Lung (tissue), 12 donors: ENCODE data around the gene USP24. TPM values are rescaled to one million over a fixed set of nuclear protein-coding genes. Genes with fewer than 3 reads are reported as not detected.

Source experiments
- ATAC-seq: fragments of 200-7000 bp; cut with Tn5 transposase; one replicate; pipeline ENCODE4 v1.9.1; 2020; ENCODE audit warnings: moderate number of reproducible peaks; ENCODE audit not compliant: insufficient read depth, low FRiP score
- DNase-seq, 3 donors: peaks; one replicate each; pipeline ENCODE4 v3.0.0-alpha.2; 2013 to 2017
- H3K27ac ChIP-seq, 2 donors: one replicate each; pipeline ENCODE4 v1.5.1; 2013; ENCODE audit warnings: mild to moderate bottlenecking in 2 of 2, moderate library complexity in 2 of 2, control low read depth in 1 of 2, inconsistent platforms in 1 of 2, low read depth in 1 of 2, low read length in 1 of 2
- H3K27me3 ChIP-seq, 3 donors: one replicate each; pipeline ENCODE4 v1.5.1; 2013; ENCODE audit warnings: low read length in 2 of 3; ENCODE audit not compliant: control insufficient read depth in 3 of 3, insufficient read depth in 3 of 3
- H3K36me3 ChIP-seq, 4 donors: one replicate each; pipeline ENCODE4 v1.5.1; 2013; ENCODE audit warnings: low read length in 4 of 4, mild to moderate bottlenecking in 1 of 4, moderate library complexity in 1 of 4; ENCODE audit not compliant: control insufficient read depth in 4 of 4, insufficient read depth in 4 of 4
- H3K4me1 ChIP-seq, 5 donors: one replicate each; pipeline ENCODE4 v1.5.1; 2013; ENCODE audit warnings: low read length in 5 of 5, mild to moderate bottlenecking in 2 of 5, moderate library complexity in 1 of 5; ENCODE audit not compliant: control insufficient read depth in 5 of 5, insufficient read depth in 5 of 5
- H3K4me3 ChIP-seq: one replicate; pipeline ENCODE4 v1.5.1; 2013; ENCODE audit warnings: mild to moderate bottlenecking, control low read depth, moderate library complexity
- H3K9ac ChIP-seq, 2 donors: one replicate each; pipeline ENCODE4 v1.5.1; 2013; ENCODE audit warnings: low read length in 2 of 2, control low read depth in 1 of 2; ENCODE audit not compliant: insufficient read depth in 1 of 2
- H3K9me3 ChIP-seq, 4 donors: one replicate each; pipeline ENCODE4 v1.5.1; 2013; ENCODE audit warnings: low read length in 3 of 4, mild to moderate bottlenecking in 1 of 4, moderate library complexity in 1 of 4; ENCODE audit not compliant: control insufficient read depth in 4 of 4, insufficient read depth in 3 of 4
- WGBS, 2 donors: extraction: QIAGEN DNeasy Blood & Tissue Kit; methylation state at CpG; one replicate each; pipeline ENCODE4 v1.1.7; 2013; 5-methylcytosine and 5-hydroxymethylcytosine counted together
- polyA plus RNA-seq, 2 donors: library from polyadenylated mRNA; stranded (reverse); fragments of 200-250 nt; gene quantifications; one replicate each; pipeline ENCODE4 v1.2.1, GENCODE V29; 2013
- total RNA-seq, 2 donors: library from RNA; depleted of rRNA in 1 of 2; stranded (reverse); fragments of >200 nt in 1 of 2; gene quantifications; one replicate each; pipeline ENCODE4 v1.2.1, GENCODE V29; 2014 to 2021
- TF ChIP-seq, protein P1 (sequence below): IDR thresholded peaks from 2 replicates; pipeline ENCODE4 v1.5.1; 2012; ENCODE audit warnings: mild to moderate bottlenecking; ENCODE audit errors: control extremely low read depth, extremely low read depth
- donor health status: control.
- donor health status: control.
- donor health status: Bipolar disorder and iron deficiency.
- donor health status: healthy.
- donor health status: DM: yes; HTN: yes; CAD: no.

The USP24 gene
- total and polyA plus RNA-seq, 4 donors, result 7.8 to 77.8 (median 23.6) TPM

DNA sequence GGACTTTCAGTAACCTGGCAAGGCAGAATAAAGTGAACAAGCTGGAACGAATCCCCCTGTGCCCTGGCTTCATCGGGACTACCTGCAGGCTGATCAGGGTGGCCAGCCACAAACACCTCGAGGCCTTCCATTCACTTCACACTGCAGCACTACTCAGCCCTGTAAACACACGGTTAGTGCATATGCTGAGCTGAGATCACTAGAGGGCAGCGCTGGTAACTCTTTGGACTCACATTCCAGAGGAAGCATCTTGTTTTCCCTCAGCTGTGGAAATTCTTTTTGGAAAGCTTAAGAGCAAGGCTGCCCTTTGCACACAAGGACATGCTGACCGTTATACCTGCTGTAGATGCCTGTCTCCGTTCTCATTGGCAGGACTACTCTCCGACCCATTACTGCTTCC, 143.7 kb downstream of the USP24 start:
- H3K27ac ChIP-seq, result no peak overlapping the region
- H3K36me3 ChIP-seq, result peaks cover 36 to 43% (median 39%) of the 10 kb centered on the region in 4 donors
- no peak overlapping the region for H3K4me3 ChIP-seq
- H3K4me1 ChIP-seq, result peaks cover 0 to 2% (median 0%) of the 10 kb centered on the region in 5 donors
- no peak overlapping the region for H3K9ac ChIP-seq
- WGBS, 2 donors, result 59 to 63% methylated on average over 8 of the region's 8 CpGs
- TF ChIP-seq, protein P1, sequence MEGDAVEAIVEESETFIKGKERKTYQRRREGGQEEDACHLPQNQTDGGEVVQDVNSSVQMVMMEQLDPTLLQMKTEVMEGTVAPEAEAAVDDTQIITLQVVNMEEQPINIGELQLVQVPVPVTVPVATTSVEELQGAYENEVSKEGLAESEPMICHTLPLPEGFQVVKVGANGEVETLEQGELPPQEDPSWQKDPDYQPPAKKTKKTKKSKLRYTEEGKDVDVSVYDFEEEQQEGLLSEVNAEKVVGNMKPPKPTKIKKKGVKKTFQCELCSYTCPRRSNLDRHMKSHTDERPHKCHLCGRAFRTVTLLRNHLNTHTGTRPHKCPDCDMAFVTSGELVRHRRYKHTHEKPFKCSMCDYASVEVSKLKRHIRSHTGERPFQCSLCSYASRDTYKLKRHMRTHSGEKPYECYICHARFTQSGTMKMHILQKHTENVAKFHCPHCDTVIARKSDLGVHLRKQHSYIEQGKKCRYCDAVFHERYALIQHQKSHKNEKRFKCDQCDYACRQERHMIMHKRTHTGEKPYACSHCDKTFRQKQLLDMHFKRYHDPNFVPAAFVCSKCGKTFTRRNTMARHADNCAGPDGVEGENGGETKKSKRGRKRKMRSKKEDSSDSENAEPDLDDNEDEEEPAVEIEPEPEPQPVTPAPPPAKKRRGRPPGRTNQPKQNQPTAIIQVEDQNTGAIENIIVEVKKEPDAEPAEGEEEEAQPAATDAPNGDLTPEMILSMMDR, result no peak
- H3K27me3 ChIP-seq, result no peaks in the 10 kb centered on the region
- DNase-seq, result peak in 2 of 3 donors; percentile 53 to 54
- no peak for ATAC-seq
- no peaks in the 10 kb centered on the region for H3K9me3 ChIP-seq

DNA sequence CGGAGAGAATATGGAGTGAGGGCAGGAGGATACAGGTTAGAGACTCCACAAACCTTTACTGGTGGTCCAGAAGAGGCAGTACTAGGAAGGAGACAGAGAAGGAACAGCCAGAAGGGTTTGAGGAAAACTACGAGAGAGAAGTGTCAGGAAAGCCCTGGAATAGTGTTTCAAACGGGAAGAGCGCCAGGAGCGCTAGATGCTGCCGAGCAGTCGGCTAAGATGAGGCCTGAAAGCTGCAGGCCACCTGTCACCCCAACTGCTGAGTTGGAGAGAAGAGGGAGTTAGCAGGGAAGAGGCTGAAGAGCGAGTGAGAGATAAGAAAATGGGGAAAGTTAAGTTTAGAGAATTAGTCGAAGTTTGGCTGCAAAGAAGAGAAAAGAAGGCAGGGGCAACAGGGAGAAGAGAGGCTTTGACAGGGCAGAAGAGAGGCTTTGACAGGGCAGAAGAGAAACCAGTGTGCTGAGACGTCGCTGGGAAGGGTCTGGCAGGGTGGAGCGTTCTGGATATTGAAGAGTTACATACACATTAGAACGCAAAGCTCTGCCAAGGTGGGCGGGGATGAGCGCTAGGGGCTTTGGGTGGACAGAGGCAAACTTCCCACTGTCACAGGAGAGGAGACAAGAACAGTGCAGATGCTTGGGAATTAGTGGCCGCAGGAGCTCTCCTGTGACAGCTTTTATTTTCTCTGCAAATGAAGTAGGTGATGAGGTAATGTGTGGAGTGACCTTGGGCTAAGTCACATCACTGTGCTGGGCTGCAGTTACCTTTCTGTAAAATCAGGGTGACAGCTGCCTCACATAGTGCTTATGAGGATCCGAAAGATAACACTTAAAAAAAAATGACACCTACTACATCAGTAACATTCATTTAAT, 144.6 kb downstream of the USP24 start:
- H3K4me1 ChIP-seq, result peaks cover 0 to 3% (median 0%) of the 10 kb centered on the region in 5 donors
- peak overlapping the region in 1 of 2 donors; percentile 36 for H3K27ac ChIP-seq
- peak in 1 of 3 donors; percentile 37 for DNase-seq
- no peak for ATAC-seq
- H3K27me3 ChIP-seq, result no peaks in the 10 kb centered on the region
- 87 to 91% methylated on average over 17 of the region's 17 CpGs for WGBS, 2 donors
- H3K9ac ChIP-seq, result no peak overlapping the region
- no peaks in the 10 kb centered on the region for H3K9me3 ChIP-seq
- TF ChIP-seq, protein P1, result no peak
- H3K36me3 ChIP-seq, result peaks cover 34 to 41% (median 39%) of the 10 kb centered on the region in 4 donors
- no peak overlapping the region for H3K4me3 ChIP-seq

DNA sequence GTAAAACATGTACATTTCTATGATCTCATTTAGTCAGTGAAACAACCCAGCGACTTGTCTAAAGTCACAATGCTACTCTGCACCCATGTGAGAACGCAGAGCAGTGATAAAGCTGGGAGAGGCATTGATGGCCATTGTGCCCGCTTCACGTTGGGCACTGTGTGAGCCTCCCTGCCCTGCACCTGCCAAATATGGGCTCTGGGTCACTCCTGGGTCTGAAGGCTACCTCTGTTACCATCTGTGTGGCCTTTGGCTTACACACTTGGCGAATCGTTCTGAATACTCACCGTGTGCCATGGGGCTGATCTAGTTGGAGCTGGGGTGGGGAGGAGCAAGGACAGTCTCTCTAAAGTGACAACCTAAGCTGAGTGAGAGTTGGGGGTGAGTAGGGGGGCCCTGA, 145.9 kb downstream of the USP24 start:
- Histone ChIP-seq H3K9me3 (no peaks in the 10 kb centered on the region), H3K27me3 (no peaks in the 10 kb centered on the region), H3K9ac (no peak overlapping the region), H3K4me1 (peaks cover 0 to 4% (median 2%) of the 10 kb centered on the region in 5 donors), H3K27ac (no peak overlapping the region), H3K4me3 (no peak overlapping the region), H3K36me3 (peaks cover 27 to 35% (median 35%) of the 10 kb centered on the region in 4 donors)
- no peak for DNase-seq
- WGBS, 2 donors, result 94 to 97% methylated on average over 7 of the region's 7 CpGs
- no peak for ATAC-seq
- TF ChIP-seq, protein P1, result no peak
